ENCODE results near the gene MEI1.

- no peak for TF ChIP-seq CTCF (IDR thresholded peaks at IDR 0.05)
- TF ChIP-seq POLR2A (IDR thresholded peaks at IDR 0.05): no peak
Observed at GRCh38 chr22:41838842-41839618, 139.7 kb downstream of the MEI1 start.

Measured in testis (tissue), 2 donors.